ENCODE measurements around the gene SMARCAL1. TPM values are rescaled to one million over a fixed set of nuclear protein-coding genes. Genes with fewer than 3 reads are reported as not detected.
"Not testable (repeated sequence)": the region's sequence is repeated elsewhere in the genome, so short reads cannot be mapped to it uniquely, and the experiment has no call there.

SMARCAL1 gene
- total RNA-seq, 1 donor from 2014 or later, result 34.3 TPM

GRCh38 chr2:216372761-216373291, 39.5 kb upstream of the SMARCAL1 start:
- Mint-ChIP-seq H3K36me3 (ENCODE audit: low read depth) (no peaks in the 10 kb centered on the region), H3K4me3 (no peak overlapping the region), H3K9me3 (no peaks in the 10 kb centered on the region), H3K27ac (no peak overlapping the region), H3K27me3 (peaks cover 62% of the 10 kb centered on the region), H3K4me1 (peaks cover 12% of the 10 kb centered on the region)
- DNase-seq, result no peak
- POLR2A ChIA-PET, result interaction anchor here (0.6 kb wide), 1 partner anchor 124 kb away, joined by 4 read pairs; no protein-coding TSS in a partner anchor
- CTCF ChIA-PET, result no interaction called here
- intact Hi-C loops (cut with micrococcal nuclease), result no loop called here
- no peak for TF ChIP-seq CTCF (IDR thresholded peaks at IDR 0.05)
- no peak for ATAC-seq (ENCODE audit: low read depth)

- DNase-seq (no peak), ATAC-seq (ENCODE audit: low read depth) (no peak)
- Mint-ChIP-seq H3K4me3 (no peak overlapping the region), H3K9me3 (no peaks in the 10 kb centered on the region), H3K4me1 (peaks cover 12% of the 10 kb centered on the region), H3K27ac (no peak overlapping the region), H3K36me3 (ENCODE audit: low read depth) (no peaks in the 10 kb centered on the region), H3K27me3 (peaks cover 54% of the 10 kb centered on the region)
- ChIA-PET POLR2A (no interaction called here), CTCF (no interaction called here)
- intact Hi-C loops (cut with micrococcal nuclease), result no loop called here
- no peak for TF ChIP-seq CTCF (IDR thresholded peaks at IDR 0.05)
Observed at GRCh38 chr2:216373896-216374295, 38.4 kb upstream of the SMARCAL1 start.

- Mint-ChIP-seq H3K36me3 (ENCODE audit: low read depth) (no peaks in the 10 kb centered on the region), H3K4me1 (peaks cover 12% of the 10 kb centered on the region), H3K4me3 (no peak overlapping the region), H3K27ac (no peak overlapping the region), H3K9me3 (no peaks in the 10 kb centered on the region), H3K27me3 (peaks cover 48% of the 10 kb centered on the region)
- CTCF ChIA-PET, result no interaction called here
- DNase-seq, result no peak
- POLR2A ChIA-PET, result no interaction called here
- intact Hi-C loops (cut with micrococcal nuclease), result no loop called here
- TF ChIP-seq CTCF (IDR thresholded peaks at IDR 0.05), result no peak
- ATAC-seq (ENCODE audit: low read depth), result no peak
Observed at GRCh38 chr2:216375286-216375685, 37.0 kb upstream of the SMARCAL1 start.

- no peak for TF ChIP-seq CTCF (IDR thresholded peaks at IDR 0.05)
- Mint-ChIP-seq H3K4me3 (no peak overlapping the region), H3K36me3 (ENCODE audit: low read depth) (no peaks in the 10 kb centered on the region), H3K9me3 (no peaks in the 10 kb centered on the region), H3K27ac (no peak overlapping the region), H3K27me3 (peaks cover 19% of the 10 kb centered on the region), H3K4me1 (no peaks in the 10 kb centered on the region)
- ATAC-seq (ENCODE audit: low read depth) (no peak), DNase-seq (no peak)
- intact Hi-C loops (cut with micrococcal nuclease), result no loop called here
- ChIA-PET POLR2A (no interaction called here), CTCF (no interaction called here)
Observed at GRCh38 chr2:216379977-216380376, 32.3 kb upstream of the SMARCAL1 start.

GRCh38 chr2:216384409-216384808, 27.9 kb upstream of the SMARCAL1 start:
- POLR2A ChIA-PET, result not testable (repeated sequence)

GRCh38 chr2:216385478-216385877, 26.8 kb upstream of the SMARCAL1 start:
- Mint-ChIP-seq H3K4me1 (peaks cover 5% of the 10 kb centered on the region), H3K27ac (no peak overlapping the region), H3K4me3 (no peak overlapping the region), H3K9me3 (no peaks in the 10 kb centered on the region), H3K27me3 (peaks cover 21% of the 10 kb centered on the region), H3K36me3 (ENCODE audit: low read depth) (no peaks in the 10 kb centered on the region)
- ATAC-seq (ENCODE audit: low read depth) (no peak), DNase-seq (no peak)
- CTCF ChIA-PET, result no interaction called here
- no peak for TF ChIP-seq CTCF (IDR thresholded peaks at IDR 0.05)
- POLR2A ChIA-PET, result no interaction called here
- intact Hi-C loops (cut with micrococcal nuclease), result no loop called here

More at GRCh38 chr2:216384409-216384808, 27.9 kb upstream of the SMARCAL1 start:
- ATAC-seq (ENCODE audit: low read depth); H3K4me1 Mint-ChIP-seq; H3K4me3 Mint-ChIP-seq; intact Hi-C loops (cut with micrococcal nuclease); DNase-seq; H3K27ac Mint-ChIP-seq; CTCF ChIA-PET; H3K36me3 Mint-ChIP-seq (ENCODE audit: low read depth); H3K9me3 Mint-ChIP-seq: not testable (repeated sequence)
- peaks cover 22% of the 10 kb centered on the region for H3K27me3 Mint-ChIP-seq
